Fibroblast of lung (primary cell): ENCODE results near the gene SELENBP1. TPM values are rescaled to one million over a fixed set of nuclear protein-coding genes. Genes with fewer than 3 reads are reported as not detected.
A peak's percentile ranks its signal among the peaks of the same experiment; 100 is the strongest.
"Not testable (repeated sequence)": the region's sequence is repeated elsewhere in the genome, so short reads cannot be mapped to it uniquely, and the experiment has no call there.

Source experiments
- DNase-seq, 2 donors: peaks; one replicate each; pipeline versions ENCODE4 v3.0.0 to v3.0.0-alpha.2; 2010; ENCODE audit warnings: low read depth in 2 of 2
- H2AFZ ChIP-seq: 2 replicates; pipeline ENCODE4 v1.5.1; 2012; ENCODE audit warnings: low read length, control low read depth, inconsistent platforms
- H3K27ac ChIP-seq: 2 replicates; pipeline ENCODE4 v1.5.1; 2011; ENCODE audit warnings: low read length, control low read depth; ENCODE audit not compliant: insufficient read depth
- H3K27me3 ChIP-seq: 2 replicates; pipeline ENCODE4 v1.5.1; 2011; ENCODE audit warnings: mild to moderate bottlenecking, low read length; ENCODE audit not compliant: control insufficient read depth, insufficient read depth
- H3K36me3 ChIP-seq: 2 replicates; pipeline ENCODE4 v1.5.1; 2011; ENCODE audit warnings: low read length; ENCODE audit not compliant: control insufficient read depth, insufficient read depth
- H3K4me1 ChIP-seq: 2 replicates; pipeline ENCODE4 v1.5.1; 2011; ENCODE audit warnings: low read length; ENCODE audit not compliant: control insufficient read depth, insufficient read depth; ENCODE audit errors: extremely low read depth
- H3K4me2 ChIP-seq: 2 replicates; pipeline ENCODE4 v1.5.1; 2011; ENCODE audit warnings: low read length, control low read depth; ENCODE audit not compliant: insufficient read depth; ENCODE audit errors: extremely low read depth
- H3K4me3 ChIP-seq, 4 experiments: fragments of 200-600 bp in 1 of 4; sonication (generic) in 1 of 4; replicated peaks in 1 of 4; 2 replicates each; pipeline ENCODE4 v1.5.1; 2011 to 2016; ENCODE audit warnings: low read length in 4 of 4, low read depth in 3 of 4, mild to moderate bottlenecking in 3 of 4, control low read depth in 2 of 4, inconsistent platforms in 1 of 4, mixed read lengths in 1 of 4; ENCODE audit not compliant: insufficient read depth in 1 of 4; ENCODE audit errors: control extremely low read depth in 1 of 4
- H3K79me2 ChIP-seq: 2 replicates; pipeline ENCODE4 v1.5.1; 2012; ENCODE audit warnings: mild to moderate bottlenecking, low read length, inconsistent platforms; ENCODE audit not compliant: control insufficient read depth, insufficient read depth
- H3K9ac ChIP-seq: 2 replicates; pipeline ENCODE4 v1.5.1; 2011; ENCODE audit warnings: mild to moderate bottlenecking, low read length, control low read depth; ENCODE audit not compliant: insufficient read depth
- H3K9me3 ChIP-seq: 2 replicates; pipeline ENCODE4 v1.5.1; 2012; ENCODE audit warnings: low read depth, low read length; ENCODE audit not compliant: control insufficient read depth, insufficient read depth
- H4K20me1 ChIP-seq: 2 replicates; pipeline ENCODE4 v1.5.1; 2011; ENCODE audit warnings: low read length; ENCODE audit not compliant: control insufficient read depth, insufficient read depth; ENCODE audit errors: extremely low read depth
- CTCF ChIP-seq, 2 donors: IDR thresholded peaks in 1 of 2; conservative IDR thresholded peaks in 1 of 2; 1 replicate in 1 of 2; 2 replicates in 1 of 2; pipeline ENCODE4 v1.5.1; 2011 to 2012; ENCODE audit warnings: low read length in 2 of 2, control low read depth in 1 of 2, inconsistent platforms in 1 of 2, low read depth in 1 of 2, mild to moderate bottlenecking in 1 of 2
- EZH2 ChIP-seq: IDR thresholded peaks from 2 replicates; pipeline ENCODE4 v1.5.1; 2012; ENCODE audit warnings: low read length, control low read depth, mild to moderate bottlenecking; ENCODE audit errors: missing control alignments
- polyA plus RNA-seq, 2 donors: library from polyadenylated mRNA; depleted of rRNA in 1 of 2; stranded (reverse) in 1 of 2; unstranded in 1 of 2; fragments of >200 nt; gene quantifications; 2 replicates each; pipeline ENCODE4 v1.2.1, GENCODE V29; 2011 to 2012; ENCODE audit warnings: missing spikeins in 1 of 2
- total RNA-seq: library from RNA; depleted of rRNA; stranded (reverse); fragments of >200 nt; gene quantifications from 2 replicates; pipeline ENCODE4 v1.2.1, GENCODE V29; 2014

SELENBP1 gene
- total and polyA plus RNA-seq, 2 donors (not counting 1 experiment from before 2014, with no cell fraction given), result 65.9 to 85.4 TPM

GRCh38 chr1:151361883-151362282, 10.6 kb downstream of the SELENBP1 start:
- DNase-seq, result no peak
- Histone ChIP-seq H3K27ac (no peak overlapping the region), H2AFZ (no peak overlapping the region), H3K4me1 (no peaks in the 10 kb centered on the region), H3K4me2 (no peak overlapping the region), H4K20me1 (no peaks in the 10 kb centered on the region), H3K36me3 (peaks cover 1% of the 10 kb centered on the region), H3K9ac (no peak overlapping the region), H3K27me3 (no peaks in the 10 kb centered on the region), H3K9me3 (no peaks in the 10 kb centered on the region), H3K79me2 (no peaks in the 10 kb centered on the region), H3K4me3 (no peak overlapping the region)
- TF ChIP-seq CTCF (conservative IDR thresholded peaks at IDR 0.05 in 1 of 2, IDR thresholded peaks at IDR 0.05 in 1 of 2; ENCODE audit: low read depth in 1 of 2, low read length in 2 of 2) (no peak), EZH2 (no peak)

GRCh38 chr1:151356696-151357095, 15.8 kb downstream of the SELENBP1 start:
- Histone ChIP-seq H2AFZ (no peak overlapping the region), H3K27me3 (no peaks in the 10 kb centered on the region), H3K9ac (no peak overlapping the region), H3K27ac (no peak overlapping the region), H3K4me3 (no peak overlapping the region), H3K4me2 (no peak overlapping the region), H3K79me2 (no peaks in the 10 kb centered on the region), H3K9me3 (no peaks in the 10 kb centered on the region), H3K36me3 (no peaks in the 10 kb centered on the region), H4K20me1 (no peaks in the 10 kb centered on the region), H3K4me1 (no peaks in the 10 kb centered on the region)
- TF ChIP-seq EZH2 (no peak), CTCF (conservative IDR thresholded peaks at IDR 0.05 in 1 of 2, IDR thresholded peaks at IDR 0.05 in 1 of 2; ENCODE audit: low read depth in 1 of 2, low read length in 2 of 2) (no peak)
- DNase-seq, result no peak

- Histone ChIP-seq H3K36me3 (no peaks in the 10 kb centered on the region), H3K4me3 (no peak overlapping the region), H4K20me1 (no peaks in the 10 kb centered on the region), H3K9me3 (no peaks in the 10 kb centered on the region), H3K79me2 (no peaks in the 10 kb centered on the region), H3K4me1 (peaks cover 3% of the 10 kb centered on the region), H3K27me3 (no peaks in the 10 kb centered on the region), H3K4me2 (no peak overlapping the region), H3K27ac (no peak overlapping the region), H2AFZ (no peak overlapping the region), H3K9ac (no peak overlapping the region)
- DNase-seq, result peak in 1 of 2 donors; percentile 32
- no peak for TF ChIP-seq EZH2
- TF ChIP-seq CTCF (conservative IDR thresholded peaks at IDR 0.05 in 1 of 2, IDR thresholded peaks at IDR 0.05 in 1 of 2; ENCODE audit: low read depth in 1 of 2, low read length in 2 of 2), result no peak
These were observed 20.3 kb downstream of the SELENBP1 start for GRCh38 chr1:151352021-151352718.

- H3K4me2 ChIP-seq, H2AFZ ChIP-seq, H3K27me3 ChIP-seq, H3K9ac ChIP-seq, H3K4me3 ChIP-seq, H4K20me1 ChIP-seq, H3K27ac ChIP-seq, H3K36me3 ChIP-seq, H3K9me3 ChIP-seq, H3K4me1 ChIP-seq, DNase-seq, H3K79me2 ChIP-seq: not testable (repeated sequence)
These were observed 22.2 kb downstream of the SELENBP1 start for GRCh38 chr1:151350323-151350722.
